Breast epithelium (tissue), 4 donors: Measurements from ENCODE around the gene ATP8B1. TPM values are rescaled to one million over a fixed set of nuclear protein-coding genes. Genes with fewer than 3 reads are reported as not detected.

Experiments used
- DNase-seq, 2 donors: peaks; one replicate each; pipeline ENCODE4 v3.0.0-alpha.2; 2019; ENCODE audit warnings: low spot score in 2 of 2
- H3K27ac ChIP-seq, 2 donors: fragments of 200-600 bp; sonication (generic) in 1 of 2; one replicate each; pipeline ENCODE4 v1.5.1; 2016 to 2019; ENCODE audit warnings: mild to moderate bottlenecking in 1 of 2
- H3K27me3 ChIP-seq, 2 donors: fragments of 200-600 bp; sonication (generic) in 1 of 2; one replicate each; pipeline versions ENCODE4 v1.5.1 to v1.6.0; 2017 to 2019; ENCODE audit warnings: control low read depth in 1 of 2, mild to moderate bottlenecking in 1 of 2
- H3K36me3 ChIP-seq: fragments of 200-600 bp; one replicate; pipeline ENCODE4 v1.5.1; 2019
- H3K4me1 ChIP-seq, 2 donors: fragments of 200-600 bp; sonication (generic); one replicate each; pipeline ENCODE4 v1.5.1; 2016 to 2019; ENCODE audit warnings: control low read depth in 1 of 2
- H3K4me3 ChIP-seq, 3 donors: fragments of 200-600 bp; sonication (generic); 1 replicate in 2 of 3; 2 replicates in 1 of 3; pipeline ENCODE4 v1.5.1; 2016 to 2019; ENCODE audit warnings: mild to moderate bottlenecking in 3 of 3, moderate library complexity in 2 of 3
- H3K9me3 ChIP-seq, 2 donors: fragments of 200-600 bp; sonication (generic) in 1 of 2; one replicate each; pipeline ENCODE4 v1.5.1; 2016 to 2019; ENCODE audit warnings: control low read depth in 1 of 2
- POLR2A ChIP-seq: fragments of 450-650 bp; IDR thresholded peaks from one replicate; pipeline ENCODE4 v1.6.1; 2016; ENCODE audit warnings: antibody characterized with exemption, mild to moderate bottlenecking, moderate library complexity
- POLR2AphosphoS5 ChIP-seq, 3 donors: sonication (generic); formaldehyde crosslinking; IDR thresholded peaks; one replicate each; pipeline ENCODE4 v1.6.1; 2017; ENCODE audit warnings: antibody characterized with exemption in 3 of 3
- intact Hi-C: fragments of 100-400 bp; cut with DNase I; formaldehyde crosslinking; loops from one replicate; pipeline ENCODE4 v1.15.1; 2023; ENCODE audit warnings: low total_unique reads
- total RNA-seq, 3 donors: library from RNA; depleted of rRNA; stranded (reverse); fragments of >200 nt; gene quantifications; one replicate each; pipeline ENCODE4 v1.1.0, GENCODE V29; 2016
- TF ChIP-seq, protein P1 (sequence below), 3 donors: fragments of 450-650 bp; IDR thresholded peaks; one replicate each; pipeline ENCODE4 v1.5.1; 2016 to 2017; ENCODE audit warnings: antibody characterized with exemption in 3 of 3, mild to moderate bottlenecking in 3 of 3, moderate library complexity in 3 of 3

ATP8B1 gene
- total RNA-seq, 3 donors from 2014 or later: 5.1 to 45.1 (median 41.3) TPM

DNA sequence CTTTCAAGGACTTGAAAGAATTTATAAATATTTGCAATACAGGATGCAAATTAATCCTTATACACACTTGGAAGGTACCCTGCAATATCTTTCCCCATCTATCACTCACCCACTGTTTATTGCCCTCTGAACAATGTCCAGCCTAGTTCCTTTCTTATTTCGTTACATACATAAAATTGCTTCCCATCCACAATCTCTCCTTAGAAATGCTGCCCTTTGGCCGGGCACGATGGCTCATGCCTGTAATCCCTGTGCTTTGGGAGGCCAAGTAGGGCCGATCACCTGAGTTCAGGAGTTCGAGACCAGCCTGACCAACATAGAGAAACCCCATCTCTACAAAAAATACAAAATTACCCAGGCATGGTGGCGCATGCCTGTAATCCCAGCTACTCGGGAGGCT, 41.2 kb upstream of the ATP8B1 start:
- no peaks in the 10 kb centered on the region for H3K4me1 ChIP-seq
- no peaks in the 10 kb centered on the region for H3K9me3 ChIP-seq
- H3K4me3 ChIP-seq: no peak overlapping the region
- no peak for TF ChIP-seq POLR2A
- TF ChIP-seq, protein P1, sequence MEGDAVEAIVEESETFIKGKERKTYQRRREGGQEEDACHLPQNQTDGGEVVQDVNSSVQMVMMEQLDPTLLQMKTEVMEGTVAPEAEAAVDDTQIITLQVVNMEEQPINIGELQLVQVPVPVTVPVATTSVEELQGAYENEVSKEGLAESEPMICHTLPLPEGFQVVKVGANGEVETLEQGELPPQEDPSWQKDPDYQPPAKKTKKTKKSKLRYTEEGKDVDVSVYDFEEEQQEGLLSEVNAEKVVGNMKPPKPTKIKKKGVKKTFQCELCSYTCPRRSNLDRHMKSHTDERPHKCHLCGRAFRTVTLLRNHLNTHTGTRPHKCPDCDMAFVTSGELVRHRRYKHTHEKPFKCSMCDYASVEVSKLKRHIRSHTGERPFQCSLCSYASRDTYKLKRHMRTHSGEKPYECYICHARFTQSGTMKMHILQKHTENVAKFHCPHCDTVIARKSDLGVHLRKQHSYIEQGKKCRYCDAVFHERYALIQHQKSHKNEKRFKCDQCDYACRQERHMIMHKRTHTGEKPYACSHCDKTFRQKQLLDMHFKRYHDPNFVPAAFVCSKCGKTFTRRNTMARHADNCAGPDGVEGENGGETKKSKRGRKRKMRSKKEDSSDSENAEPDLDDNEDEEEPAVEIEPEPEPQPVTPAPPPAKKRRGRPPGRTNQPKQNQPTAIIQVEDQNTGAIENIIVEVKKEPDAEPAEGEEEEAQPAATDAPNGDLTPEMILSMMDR (IDR thresholded peaks at IDR 0.05): no peak
- TF ChIP-seq POLR2AphosphoS5 (IDR thresholded peaks at IDR 0.05): no peak
- H3K36me3 ChIP-seq: no peaks in the 10 kb centered on the region
- no peaks in the 10 kb centered on the region for H3K27me3 ChIP-seq
- no peak overlapping the region for H3K27ac ChIP-seq
- no peak for DNase-seq
- intact Hi-C loops: no loop called here

DNA sequence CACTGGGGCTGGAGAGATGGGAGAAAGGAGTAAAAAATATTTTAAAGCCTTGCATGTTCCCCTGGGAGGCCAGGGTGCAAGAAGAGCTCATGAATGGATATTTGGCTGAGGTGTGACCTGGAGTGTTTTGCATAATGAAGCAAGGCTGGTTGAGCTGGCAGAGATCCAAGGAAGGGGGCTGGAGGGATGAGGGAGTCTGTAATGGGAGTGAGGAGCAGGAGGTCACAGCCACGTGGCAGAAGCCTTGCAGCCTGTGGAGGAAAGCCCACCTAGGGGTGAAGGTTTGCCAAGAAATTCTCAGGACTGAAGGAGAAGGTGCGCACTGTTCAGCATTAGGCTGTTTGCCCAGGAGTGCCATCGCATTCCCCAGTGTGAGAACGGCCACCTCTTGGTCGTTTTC, 40.3 kb upstream of the ATP8B1 start:
- Histone ChIP-seq H3K4me3 (no peak overlapping the region), H3K9me3 (no peaks in the 10 kb centered on the region), H3K36me3 (no peaks in the 10 kb centered on the region), H3K27me3 (no peaks in the 10 kb centered on the region), H3K27ac (no peak overlapping the region), H3K4me1 (no peaks in the 10 kb centered on the region)
- DNase-seq: no peak
- intact Hi-C loops: no loop called here
- TF ChIP-seq POLR2A (no peak), POLR2AphosphoS5 (IDR thresholded peaks at IDR 0.05) (no peak)
- TF ChIP-seq, protein P1 (IDR thresholded peaks at IDR 0.05): no peak

DNA sequence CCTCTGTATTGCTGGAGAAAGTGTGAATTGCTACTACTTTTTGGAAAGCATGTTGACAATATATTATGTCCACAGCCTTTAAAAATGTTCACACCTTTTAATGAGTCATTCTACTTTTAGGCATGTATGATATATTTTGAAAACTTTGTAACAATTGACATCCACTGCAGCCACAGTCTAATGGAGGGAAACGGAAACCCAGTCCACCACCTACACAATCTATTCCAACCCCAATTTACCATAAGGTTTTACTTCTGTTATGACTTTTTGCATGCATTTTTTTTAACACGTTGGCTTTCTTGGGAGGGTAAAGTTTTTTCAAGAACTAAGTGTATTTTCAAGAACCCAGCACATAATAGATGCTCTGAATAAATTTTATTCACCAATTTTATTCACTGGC, 38.5 kb upstream of the ATP8B1 start:
- TF ChIP-seq, protein P1 (IDR thresholded peaks at IDR 0.05): no peak
- TF ChIP-seq POLR2A: no peak
- TF ChIP-seq POLR2AphosphoS5 (IDR thresholded peaks at IDR 0.05): no peak
- intact Hi-C loops: no loop called here
- Histone ChIP-seq H3K4me1 (no peaks in the 10 kb centered on the region), H3K36me3 (no peaks in the 10 kb centered on the region), H3K4me3 (no peak overlapping the region), H3K27ac (no peak overlapping the region), H3K9me3 (no peaks in the 10 kb centered on the region), H3K27me3 (no peaks in the 10 kb centered on the region)
- no peak for DNase-seq

DNA sequence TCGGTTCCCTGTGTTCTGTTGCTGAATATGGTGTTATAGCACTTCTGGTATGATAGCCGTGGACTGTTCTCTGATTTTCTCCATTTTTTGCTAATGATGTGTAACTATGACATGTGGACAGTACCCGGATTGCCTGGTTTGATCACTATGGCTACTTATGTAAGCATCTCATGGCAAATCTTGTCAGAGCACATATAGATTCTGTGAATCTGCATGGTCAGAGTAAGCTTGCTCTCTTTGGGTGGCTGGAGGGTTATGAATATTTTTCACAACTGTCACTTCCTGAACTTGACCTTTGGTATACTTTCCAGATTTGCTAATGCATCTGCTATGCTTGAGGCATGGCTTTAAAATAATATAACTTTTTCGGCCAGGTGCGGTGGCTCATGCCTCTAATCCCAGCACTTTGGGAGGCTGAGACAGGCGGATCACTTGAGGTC, 36.8 kb upstream of the ATP8B1 start:
- Histone ChIP-seq H3K36me3 (no peaks in the 10 kb centered on the region), H3K4me1 (no peaks in the 10 kb centered on the region), H3K9me3 (no peaks in the 10 kb centered on the region), H3K27me3 (no peaks in the 10 kb centered on the region), H3K27ac (no peak overlapping the region), H3K4me3 (no peak overlapping the region)
- TF ChIP-seq POLR2A: no peak
- no peak for TF ChIP-seq POLR2AphosphoS5 (IDR thresholded peaks at IDR 0.05)
- TF ChIP-seq, protein P1 (IDR thresholded peaks at IDR 0.05): no peak
- intact Hi-C loops: no loop called here
- DNase-seq: no peak

DNA sequence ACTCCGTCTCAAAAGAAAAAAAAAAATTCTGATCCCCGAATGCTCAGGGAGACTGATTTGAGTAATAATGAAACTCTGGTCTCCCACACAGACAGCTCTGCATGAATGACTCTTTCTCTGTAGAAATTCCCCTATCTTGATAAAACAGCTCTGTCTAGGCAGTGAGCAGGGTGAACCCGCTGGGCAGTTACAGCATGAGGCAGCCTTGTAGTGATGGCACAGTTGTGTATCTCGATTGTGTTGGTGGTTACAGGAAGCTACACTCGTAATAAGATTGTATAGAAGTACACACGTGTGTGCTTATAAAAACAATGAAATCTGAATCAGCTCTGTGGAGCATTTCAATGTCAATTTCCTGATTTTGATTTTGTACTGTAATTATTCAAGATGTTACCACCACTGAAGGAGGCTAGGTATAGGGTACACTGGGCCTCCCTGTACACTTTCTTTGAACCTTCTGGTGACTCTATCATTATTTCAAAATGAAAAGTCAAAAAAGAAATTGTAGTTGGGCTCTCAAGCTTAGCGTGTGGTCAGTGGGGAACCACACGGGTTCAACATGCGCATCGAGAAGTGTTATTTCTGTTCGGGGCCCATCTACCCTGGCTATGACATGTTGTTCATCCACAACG, 34.9 kb upstream of the ATP8B1 start:
- H3K36me3 ChIP-seq: no peaks in the 10 kb centered on the region
- H3K4me3 ChIP-seq: no peak overlapping the region
- TF ChIP-seq, protein P1 (IDR thresholded peaks at IDR 0.05): no peak
- no peak for TF ChIP-seq POLR2AphosphoS5 (IDR thresholded peaks at IDR 0.05)
- no peak for TF ChIP-seq POLR2A
- no peaks in the 10 kb centered on the region for H3K4me1 ChIP-seq
- H3K27ac ChIP-seq: no peak overlapping the region
- intact Hi-C loops: no loop called here
- DNase-seq: no peak
- H3K9me3 ChIP-seq: no peaks in the 10 kb centered on the region
- no peaks in the 10 kb centered on the region for H3K27me3 ChIP-seq
